ENCODE results near the gene ERVV-1.

DNA sequence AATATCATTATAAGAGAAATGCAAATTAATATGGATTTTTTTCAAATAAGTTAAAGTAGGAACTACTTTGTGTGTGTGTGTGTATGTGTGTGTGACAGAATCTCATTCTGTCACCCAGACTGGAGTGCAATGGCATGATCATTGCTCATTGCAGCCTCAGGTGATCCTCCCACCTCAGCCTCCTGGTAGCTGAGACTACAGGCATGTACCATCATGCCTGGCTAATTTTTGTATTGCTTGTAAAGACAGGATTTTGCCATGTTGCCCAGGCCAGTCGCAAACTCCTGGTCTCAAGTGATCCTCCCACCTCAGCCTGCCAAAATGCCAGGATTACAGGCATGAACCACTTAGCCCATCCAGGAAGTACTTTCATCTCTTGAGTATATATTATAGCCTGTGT is 27.6 kb downstream of the ERVV-1 start:
- TF ChIP-seq CTCF (conservative IDR thresholded peaks at IDR 0.05; ENCODE audit: low read depth, low read length), result no peak
- TF ChIP-seq EZH2phosphoT487 (IDR thresholded peaks at IDR 0.05; ENCODE audit: borderline replicate concordance, low read length), result no peak

Data from PC-3 (cell line).